ENCODE data around the gene SARDH. TPM values are rescaled to one million over a fixed set of nuclear protein-coding genes. Genes with fewer than 3 reads are reported as not detected.

Gene SARDH
- total and polyA plus RNA-seq, 2 of the 8 experiments (the other 6 are each of a cell fraction or from before 2014, with no cell fraction given): 6.4 to 7.4 TPM

GRCh38 chr9:133786371-133786753 is 48.2 kb upstream of the SARDH start:
- no peak for DNase-seq (ENCODE audit: low read depth in 1 of 2, low spot score in 2 of 2)
- no peak overlapping the region for H4K91ac ChIP-seq (replicated peaks; ENCODE audit: insufficient read length, low read length)
- no peak overlapping the region for H2AFZ ChIP-seq (ENCODE audit: low read length)
- H2BK15ac ChIP-seq (ENCODE audit: low read length): no peak overlapping the region
- H3K14ac ChIP-seq (ENCODE audit: insufficient read length): no peak overlapping the region
- H4K8ac ChIP-seq (ENCODE audit: extremely low read depth, insufficient read depth, low read length): no peak overlapping the region
- H3K18ac ChIP-seq (ENCODE audit: extremely low read depth, low read length): no peak overlapping the region
- no peak overlapping the region for H2BK20ac ChIP-seq (ENCODE audit: low read length)
- FAIRE-seq: no peak
- H3K27ac ChIP-seq (ENCODE audit: low read depth, low read length): no peak overlapping the region
- no peaks in the 10 kb centered on the region; the same call in 1 of the 2 replicates for H3K79me1 ChIP-seq (ENCODE audit: low read depth, low read length)
- no peak overlapping the region for H3K4me2 ChIP-seq (ENCODE audit: insufficient read depth in 1 of 2, low read depth in 2 of 2, low read length in 2 of 2)
- CTCF ChIA-PET (ENCODE audit: partially characterized antibody): interaction anchor here (0.9 to 4.8 kb wide), 4 partner anchors 8 to 313 kb away, joined by 3 to 31 read pairs (median 3); no protein-coding TSS in a partner anchor
- POLR2A ChIA-PET (ENCODE audit: partially characterized antibody): no interaction called here
- no peak overlapping the region for H2BK120ac ChIP-seq (replicated peaks; ENCODE audit: low read depth, low read length)
- no peak overlapping the region for H3K23ac ChIP-seq (ENCODE audit: insufficient read length)
- H3K9ac ChIP-seq (replicated peaks in 1 of 4; ENCODE audit: extremely low read depth in 1 of 4, low read depth in 3 of 4, low read length in 3 of 4): no peak overlapping the region
- no peak overlapping the region for H2AK5ac ChIP-seq (ENCODE audit: low read depth, low read length)
- H3K23me2 ChIP-seq (ENCODE audit: low read depth, low read length): no peaks in the 10 kb centered on the region
- no peak overlapping the region; the same call in 1 of the 2 replicates for H2BK5ac ChIP-seq (ENCODE audit: low read depth, low read length)
- 94% methylated on average over 7 of the region's 11 CpGs; no CpG with 5 or more reads in 1 of the 2 experiments for WGBS, 2 experiments (ENCODE audit: extremely low coverage in 1 of 2, insufficient coverage in 1 of 2, insufficient read length in 1 of 2, insufficient replicate concordance in 2 of 2, low coverage in 1 of 2, low lambda C conversion rate in 2 of 2, missing lambda C conversion rate in 1 of 2)
- no peaks in the 10 kb centered on the region for H3K79me2 ChIP-seq (ENCODE audit: control insufficient read depth in 1 of 2, insufficient read depth in 2 of 2, low read length in 2 of 2)
- no peak overlapping the region for H3K4me3 ChIP-seq (ENCODE audit: extremely low read depth in 1 of 4, insufficient read depth in 2 of 4, low read depth in 3 of 4, low read length in 4 of 4)
- no peaks in the 10 kb centered on the region for H3K27me3 ChIP-seq (replicated peaks in 1 of 4; ENCODE audit: control insufficient read depth in 3 of 4, extremely low read depth in 1 of 4, insufficient read depth in 3 of 4, low read length in 3 of 4)
- peaks cover 0 to 3% (median 1%) of the 10 kb centered on the region in 4 experiments; a peak in 4 of 7 replicates for H3K4me1 ChIP-seq (replicated peaks in 1 of 4; ENCODE audit: control insufficient read depth in 3 of 4, insufficient read depth in 4 of 4, low read length in 3 of 4)
- H3K4ac ChIP-seq (replicated peaks; ENCODE audit: insufficient read length, low read depth, low read length): no peak overlapping the region
- H3K56ac ChIP-seq (replicated peaks; ENCODE audit: insufficient read length, low read depth, low read length): no peak overlapping the region
- H3K9me3 ChIP-seq (ENCODE audit: insufficient read depth in 2 of 2, low read depth in 1 of 2, low read length in 1 of 2): no peaks in the 10 kb centered on the region
- H2BK12ac ChIP-seq (ENCODE audit: low read depth, low read length): no peak overlapping the region
- no peak overlapping the region for H4K5ac ChIP-seq (ENCODE audit: insufficient read length, low read depth, low read length)
- H3K36me3 ChIP-seq (ENCODE audit: control insufficient read depth in 2 of 4, insufficient read depth in 4 of 4, low read length in 3 of 4): peaks cover 0 to 9% (median 2%) of the 10 kb centered on the region in 4 experiments; a peak in 4 of 8 replicates
- H4K20me1 ChIP-seq (replicated peaks in 1 of 2; ENCODE audit: control insufficient read depth in 1 of 2, insufficient read depth in 2 of 2, low read length in 2 of 2): peaks cover 4 to 11% of the 10 kb centered on the region in 2 experiments
- TF ChIP-seq KDM1A (IDR thresholded peaks at IDR 0.05; ENCODE audit: borderline replicate concordance, low read length) (no peak), CHD1 (IDR thresholded peaks at IDR 0.05; ENCODE audit: low read depth, low read length) (no peak), RBBP5 (IDR thresholded peaks at IDR 0.05; ENCODE audit: borderline replicate concordance, low read depth, low read length) (no peak)
